Right kidney (tissue), 9 donors: Measurements from ENCODE around the gene RNU1-2.
"Not testable (repeated sequence)": the region's sequence is repeated elsewhere in the genome, so short reads cannot be mapped to it uniquely, and the experiment has no call there.

Experiments
- DNase-seq: peaks from one replicate; pipeline ENCODE4 v3.0.0-alpha.2; 2016
- long read RNA-seq, 8 donors: transcript quantifications; one replicate each; lab custom pipeline, GENCODE V29; 2026

The RNU1-2 gene
- long read RNA-seq, donor 1, result 0 reads
- long read RNA-seq, donor 2, result 0 reads
- long read RNA-seq, donor 3, result 0 reads
- long read RNA-seq, donor 4, partial matches to known transcripts, result 0 of 1 reads
- long read RNA-seq, donor 4, other reads (novel, unspliced or antisense), result 0 of 1 reads
- long read RNA-seq, donor 5, result 0 reads
- long read RNA-seq, donor 6, partial matches to known transcripts, result 0 of 1 reads
- long read RNA-seq, donor 6, other reads (novel, unspliced or antisense), result 0 of 1 reads
- long read RNA-seq, donor 7, result 0 reads
- long read RNA-seq, donor 8, result 0 reads

- DNase-seq, result peak; percentile 67
Measured at GRCh38 chr1:16895598-16896315, at the start of gene RNU1-2. Gene RNU1-2 (plus strand): TSS chr1:16895980.

DNA sequence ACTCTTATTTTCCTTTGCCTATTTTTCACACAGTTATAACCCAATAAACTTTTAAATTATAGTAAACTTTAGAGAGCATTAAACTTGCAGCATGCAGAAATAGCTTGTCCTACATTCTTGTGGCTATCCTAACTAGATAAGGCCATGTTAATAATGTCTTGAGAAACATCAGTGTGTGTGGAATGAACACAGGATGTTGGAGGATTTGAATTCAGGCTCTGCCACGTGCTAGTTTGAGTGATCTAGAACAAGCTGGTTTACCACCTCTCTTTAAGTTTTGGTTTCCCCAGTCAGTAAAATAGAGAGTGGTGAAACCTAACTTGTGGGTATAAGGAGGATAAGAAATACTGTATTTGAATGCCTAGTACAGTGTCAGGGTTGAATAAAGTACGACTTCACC is 39.6 kb upstream of the RNU1-2 start:
- not testable (repeated sequence) for DNase-seq

DNA sequence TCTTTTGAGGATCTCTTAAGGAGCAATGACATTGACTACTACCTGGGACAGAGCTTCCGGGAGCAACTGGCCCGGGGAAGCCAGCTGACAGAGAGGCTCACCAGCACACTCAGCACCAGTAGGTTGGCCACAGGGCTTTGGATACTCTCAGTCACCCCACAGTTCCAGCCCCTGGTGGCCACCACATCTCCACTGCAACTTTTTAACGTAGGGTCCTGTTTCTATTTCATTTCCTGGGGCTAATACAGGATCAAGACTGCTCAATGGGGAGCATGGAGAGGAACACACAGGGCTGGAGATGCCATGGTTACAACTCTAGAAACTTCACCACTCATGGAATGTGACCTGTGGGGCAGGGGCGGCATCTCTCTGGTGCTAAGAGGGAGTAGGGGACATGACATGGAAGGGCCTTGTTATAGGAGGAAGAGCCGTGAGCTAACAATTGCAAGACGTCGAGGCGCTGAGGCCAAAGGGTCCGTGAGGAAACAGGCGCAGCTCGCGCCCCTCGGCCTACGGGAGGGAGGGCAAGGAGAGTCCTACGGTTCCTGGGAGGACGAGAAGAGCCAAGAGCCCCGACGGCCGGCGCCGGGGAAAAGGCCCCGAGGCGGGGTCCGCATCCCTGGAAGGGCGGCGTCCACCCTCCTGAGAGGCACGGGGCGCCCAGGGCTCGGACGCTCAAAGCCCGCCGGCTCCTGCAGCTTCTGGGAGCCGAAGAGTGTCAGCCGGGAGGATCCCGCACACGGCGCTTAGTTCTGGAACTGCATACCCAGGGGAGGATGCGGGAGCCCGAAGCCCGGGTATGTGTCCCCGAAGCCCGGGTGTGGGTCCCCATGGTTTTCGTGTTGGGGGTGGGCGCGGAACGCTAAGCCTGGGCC is 36.4 kb upstream of the RNU1-2 start:
- DNase-seq, result not testable (repeated sequence)

- DNase-seq, result not testable (repeated sequence)
Measured at GRCh38 chr1:16860048-16860447, 35.7 kb upstream of the RNU1-2 start.

DNA sequence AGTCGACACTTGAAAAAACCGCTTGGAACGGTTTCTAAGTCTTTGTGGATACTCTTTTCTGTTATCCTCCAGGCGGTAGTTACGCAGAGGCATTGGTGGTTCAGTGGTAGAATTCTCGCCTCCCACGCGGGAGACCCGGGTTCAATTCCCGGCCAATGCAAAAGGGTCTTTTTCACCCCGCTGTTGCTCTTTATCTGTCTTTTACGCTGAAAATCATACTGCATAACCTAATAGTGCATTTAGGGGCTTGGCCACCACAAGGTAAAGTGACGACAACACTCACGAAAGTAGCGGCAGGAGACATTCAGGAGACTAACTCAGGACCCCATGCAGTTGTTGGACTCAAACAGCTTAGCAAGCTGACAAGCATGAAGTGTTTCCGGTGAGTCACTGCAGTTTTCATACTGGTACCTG is 33.9 kb upstream of the RNU1-2 start:
- not testable (repeated sequence) for DNase-seq

- DNase-seq, result not testable (repeated sequence)
Measured at GRCh38 chr1:16862415-16862814, 33.4 kb upstream of the RNU1-2 start.

- not testable (repeated sequence) for DNase-seq
Measured at GRCh38 chr1:16863024-16863423, 32.8 kb upstream of the RNU1-2 start.

DNA sequence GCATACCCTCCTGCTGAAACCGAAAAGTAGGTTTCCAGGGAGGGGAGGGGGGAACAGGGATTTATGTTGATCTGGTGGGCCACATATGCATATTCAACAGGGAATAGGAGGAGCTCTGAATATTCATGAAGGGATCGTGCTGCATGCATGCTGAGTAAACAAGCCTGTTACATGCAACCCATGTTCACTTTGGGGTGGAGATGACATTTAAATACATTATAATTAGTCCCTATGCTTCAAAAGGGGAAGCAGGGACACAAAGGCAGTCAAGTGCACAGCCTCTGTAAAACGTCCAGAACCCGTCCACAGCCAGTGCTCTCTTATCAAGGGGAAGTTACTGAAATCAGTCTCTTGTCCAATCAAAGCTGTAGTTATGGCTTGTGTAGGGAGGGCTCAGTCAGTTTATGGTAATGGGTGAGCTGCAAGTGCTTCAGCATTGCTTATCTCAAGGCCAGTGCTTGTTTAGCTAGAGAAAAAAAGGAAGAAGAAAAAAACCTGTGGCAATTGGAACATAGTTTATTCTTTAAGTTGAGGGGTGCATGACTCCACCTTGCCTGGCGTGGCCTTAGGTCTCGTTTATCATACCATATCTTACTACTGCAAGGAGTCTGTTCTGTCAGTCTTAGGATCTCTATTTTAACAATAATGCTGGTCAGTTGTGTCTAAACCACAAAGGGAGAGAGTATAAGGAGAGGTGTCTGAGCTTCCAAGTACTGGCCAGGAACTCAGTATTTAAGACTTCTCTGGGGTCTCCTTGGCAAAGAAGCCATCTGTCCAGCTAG is 28.7 kb upstream of the RNU1-2 start:
- not testable (repeated sequence) for DNase-seq

- DNase-seq, result not testable (repeated sequence)
Measured at GRCh38 chr1:16868787-16869186, 27.0 kb upstream of the RNU1-2 start.

DNA sequence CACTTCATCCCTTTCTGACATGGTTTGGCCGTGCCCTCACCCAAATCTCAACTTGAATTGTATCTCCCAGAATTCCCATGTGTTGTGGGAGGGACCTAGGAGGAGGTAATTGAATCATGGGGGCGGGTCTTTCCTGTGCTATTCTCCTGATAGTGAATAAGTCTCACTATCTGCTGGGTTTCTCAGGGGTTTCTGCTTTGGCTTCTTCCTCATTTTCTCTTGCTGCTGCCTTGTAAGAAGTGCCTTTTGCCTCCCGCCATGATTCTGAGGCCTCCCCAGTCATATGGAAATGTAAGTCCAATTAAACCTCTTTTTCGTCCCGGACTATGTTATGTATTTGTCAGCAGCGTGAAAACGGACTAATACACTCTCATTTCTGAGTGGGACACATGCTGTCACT is 25.8 kb upstream of the RNU1-2 start:
- DNase-seq, result not testable (repeated sequence)

- DNase-seq, result peak; percentile 18
Measured at GRCh38 chr1:16871171-16871570, 24.6 kb upstream of the RNU1-2 start.

DNA sequence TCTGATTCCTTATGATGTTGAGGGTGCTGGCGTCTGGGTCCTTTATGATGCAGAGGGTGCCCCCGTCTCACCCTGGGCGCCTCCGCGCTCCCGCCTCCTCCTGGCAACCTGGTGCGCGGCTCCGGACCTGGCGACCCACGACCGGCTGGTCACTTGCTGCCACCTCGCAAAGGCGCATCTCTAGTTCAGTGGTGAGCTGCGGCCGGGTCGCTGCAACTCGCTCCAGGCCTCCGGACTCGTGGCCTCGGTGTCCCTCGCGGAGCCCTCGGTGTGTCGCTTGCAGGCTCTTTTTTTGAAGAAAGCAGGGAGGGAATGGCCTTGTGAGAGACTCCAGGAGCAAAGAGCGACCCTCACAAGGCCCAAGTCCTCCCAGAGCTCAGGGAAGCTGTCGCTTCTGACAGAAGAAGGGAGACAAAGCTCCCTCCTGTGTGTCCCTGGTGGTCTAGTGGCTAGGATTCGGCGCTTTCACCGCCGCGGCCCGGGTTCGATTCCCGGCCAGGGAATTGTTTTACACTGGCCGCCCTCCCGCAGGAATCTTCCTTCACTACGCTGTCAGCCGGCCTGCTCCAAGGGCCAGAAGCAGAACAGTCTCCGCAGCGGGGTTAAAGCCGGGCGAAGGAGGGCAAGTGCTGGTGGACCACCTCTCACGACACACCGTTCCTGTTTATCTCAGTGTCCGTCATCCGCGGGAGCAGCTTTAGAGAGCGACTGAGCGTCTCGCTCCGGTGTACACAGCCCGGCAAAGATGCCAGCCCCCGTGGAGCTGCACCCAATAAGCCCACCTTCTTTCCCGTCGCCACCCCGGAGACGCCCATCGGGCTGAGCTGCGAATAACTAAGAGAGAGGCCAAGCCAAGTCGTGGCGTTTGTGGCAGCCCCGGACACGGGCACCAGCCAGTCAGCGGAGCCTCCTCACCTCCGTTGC is 23.4 kb upstream of the RNU1-2 start:
- DNase-seq, result peak; percentile 84

DNA sequence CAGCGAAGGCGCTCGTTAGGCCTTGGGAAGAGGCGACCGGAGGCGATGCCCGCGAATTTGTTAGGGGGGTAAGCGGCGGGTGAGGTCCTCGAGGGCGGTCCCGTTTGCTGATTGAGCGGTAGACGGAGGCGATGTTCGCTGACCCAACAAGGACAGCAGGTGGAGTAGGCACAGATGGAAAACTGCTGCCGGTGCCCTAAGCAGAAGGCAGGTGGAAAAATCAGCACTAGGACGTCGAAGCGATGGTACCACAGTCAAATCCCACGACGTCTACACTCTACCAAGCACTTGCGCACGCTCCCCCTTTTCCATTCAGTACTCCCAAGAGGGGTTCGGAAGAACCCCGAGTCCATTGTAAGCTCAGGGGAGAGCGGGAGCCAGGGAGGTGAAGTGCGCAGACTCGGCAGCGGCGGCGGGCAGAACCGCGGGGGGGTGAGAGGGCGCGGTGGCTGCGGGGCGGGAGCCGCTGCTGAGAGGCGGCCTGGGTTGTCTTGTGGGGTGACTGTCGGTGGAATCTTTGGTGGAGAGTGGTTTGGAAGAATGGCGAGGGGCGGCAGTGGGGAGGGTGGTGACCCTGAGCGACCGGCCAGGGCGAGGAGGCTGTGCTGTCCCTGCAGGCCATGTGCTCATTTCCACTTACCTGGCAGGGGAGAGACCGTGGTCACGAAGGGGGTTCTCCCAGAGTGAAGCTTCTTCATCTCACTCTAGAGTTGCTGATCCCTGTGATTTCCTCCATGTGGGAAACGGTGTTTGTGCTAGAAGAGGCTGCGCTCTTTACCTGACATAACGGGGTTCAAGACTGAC is 22.5 kb upstream of the RNU1-2 start:
- peak; percentile 88 for DNase-seq

- not testable (repeated sequence) for DNase-seq
Measured at GRCh38 chr1:16874968-16875765, 20.6 kb upstream of the RNU1-2 start.

GRCh38 chr1:16881742-16882141 is 14.0 kb upstream of the RNU1-2 start:
- DNase-seq, result not testable (repeated sequence)

DNA sequence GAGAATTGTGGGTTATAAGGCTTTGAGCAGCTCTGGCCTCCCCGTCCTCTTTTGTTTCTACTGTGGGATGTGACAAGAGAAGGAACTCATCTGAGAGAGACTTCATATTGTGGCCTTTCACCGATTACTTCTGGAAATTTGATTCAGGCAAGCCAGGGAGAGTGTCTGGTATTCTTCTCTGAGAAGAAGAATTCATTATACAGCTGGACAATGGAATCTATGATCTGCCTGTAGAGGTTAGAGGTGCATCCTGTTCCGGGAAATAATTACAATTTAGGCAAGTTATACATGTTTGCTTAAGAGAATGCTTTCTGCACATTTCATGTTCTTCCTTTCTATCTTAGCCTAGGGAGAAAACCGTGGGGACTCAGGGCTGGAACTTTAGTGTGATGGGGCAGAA is 12.8 kb upstream of the RNU1-2 start:
- DNase-seq, result no peak

GRCh38 chr1:16884487-16884886 is 11.3 kb upstream of the RNU1-2 start:
- not testable (repeated sequence) for DNase-seq

DNA sequence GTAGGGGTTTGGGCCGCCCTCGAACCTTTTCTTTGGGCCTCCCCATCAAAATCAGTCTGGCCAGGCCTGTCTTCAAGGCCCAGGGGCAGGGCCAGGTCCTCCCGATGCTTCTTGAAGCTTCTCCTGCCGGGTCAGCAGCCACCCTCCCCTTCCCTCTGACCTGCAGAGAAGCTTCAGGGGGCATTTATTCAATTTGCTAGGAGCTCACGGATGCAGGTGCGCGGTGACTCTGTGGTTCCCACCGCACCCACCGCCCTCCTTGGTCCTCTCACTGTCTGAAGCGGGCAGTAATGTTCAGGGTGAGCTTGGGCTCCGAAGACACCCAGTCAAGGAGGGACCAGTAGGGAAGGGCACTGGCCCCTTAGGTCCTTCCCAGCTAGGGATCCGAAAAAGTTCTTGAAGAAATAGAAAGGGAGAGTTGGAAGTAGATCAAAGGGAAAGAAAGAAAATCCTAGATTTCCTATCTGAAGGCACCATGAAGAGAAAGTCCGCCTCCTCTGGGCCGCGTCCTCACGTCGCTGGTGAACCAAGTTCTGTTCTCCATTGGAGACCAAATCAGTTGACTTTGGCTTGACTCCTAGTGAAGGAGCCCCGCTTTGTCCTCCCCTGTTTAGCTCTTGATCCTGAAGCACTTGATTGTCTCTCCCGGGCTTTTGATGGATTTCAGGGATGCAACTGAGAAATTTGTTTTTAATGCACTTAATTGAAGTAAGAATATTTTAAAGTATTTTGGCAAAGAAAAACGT is 8.7 kb upstream of the RNU1-2 start:
- no peak for DNase-seq
